GM10266 (cell line): Measurements from ENCODE around the gene CCDC73.
"Not testable (repeated sequence)": the region's sequence is repeated elsewhere in the genome, so short reads cannot be mapped to it uniquely, and the experiment has no call there.

Source experiments
- DNase-seq: peaks from one replicate; pipeline ENCODE4 v3.0.0; 2012; ENCODE audit errors: extremely low spot score
- TF ChIP-seq, protein P1 (sequence below): IDR thresholded peaks from 2 replicates; pipeline ENCODE4 v1.5.1; 2012; ENCODE audit warnings: mild to moderate bottlenecking, low read depth; ENCODE audit not compliant: control insufficient read depth, insufficient read depth; ENCODE audit errors: missing control alignments

The CCDC73 gene

GRCh38 chr11:32779136-32779535 is 15.3 kb downstream of the CCDC73 start:
- TF ChIP-seq, protein P1, sequence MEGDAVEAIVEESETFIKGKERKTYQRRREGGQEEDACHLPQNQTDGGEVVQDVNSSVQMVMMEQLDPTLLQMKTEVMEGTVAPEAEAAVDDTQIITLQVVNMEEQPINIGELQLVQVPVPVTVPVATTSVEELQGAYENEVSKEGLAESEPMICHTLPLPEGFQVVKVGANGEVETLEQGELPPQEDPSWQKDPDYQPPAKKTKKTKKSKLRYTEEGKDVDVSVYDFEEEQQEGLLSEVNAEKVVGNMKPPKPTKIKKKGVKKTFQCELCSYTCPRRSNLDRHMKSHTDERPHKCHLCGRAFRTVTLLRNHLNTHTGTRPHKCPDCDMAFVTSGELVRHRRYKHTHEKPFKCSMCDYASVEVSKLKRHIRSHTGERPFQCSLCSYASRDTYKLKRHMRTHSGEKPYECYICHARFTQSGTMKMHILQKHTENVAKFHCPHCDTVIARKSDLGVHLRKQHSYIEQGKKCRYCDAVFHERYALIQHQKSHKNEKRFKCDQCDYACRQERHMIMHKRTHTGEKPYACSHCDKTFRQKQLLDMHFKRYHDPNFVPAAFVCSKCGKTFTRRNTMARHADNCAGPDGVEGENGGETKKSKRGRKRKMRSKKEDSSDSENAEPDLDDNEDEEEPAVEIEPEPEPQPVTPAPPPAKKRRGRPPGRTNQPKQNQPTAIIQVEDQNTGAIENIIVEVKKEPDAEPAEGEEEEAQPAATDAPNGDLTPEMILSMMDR = no peak
- DNase-seq = no peak

GRCh38 chr11:32775908-32776307 is 18.6 kb downstream of the CCDC73 start:
- TF ChIP-seq, protein P1 = no peak
- DNase-seq = peak; percentile 40

GRCh38 chr11:32774081-32774480 is 20.4 kb downstream of the CCDC73 start:
- TF ChIP-seq, protein P1 = no peak
- DNase-seq = no peak

DNA sequence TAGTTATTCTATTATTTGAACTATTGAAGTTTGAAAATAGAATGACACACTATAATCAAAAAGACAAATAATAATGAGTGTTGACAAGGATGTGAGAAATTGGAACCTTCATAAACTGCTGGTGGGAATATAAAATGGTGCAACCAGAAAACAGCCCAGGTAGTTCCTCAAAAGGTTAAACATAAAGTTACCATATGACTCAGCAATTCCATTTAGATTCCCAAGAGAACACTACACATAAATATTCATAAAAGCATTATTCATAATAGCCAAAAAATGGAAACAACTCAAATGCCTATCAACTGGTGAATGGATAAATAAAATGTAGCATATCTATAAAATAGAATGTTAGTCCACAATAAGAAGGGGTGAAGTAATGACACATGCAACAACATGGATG is 21.7 kb downstream of the CCDC73 start:
- TF ChIP-seq, protein P1 = no peak
- DNase-seq = no peak

DNA sequence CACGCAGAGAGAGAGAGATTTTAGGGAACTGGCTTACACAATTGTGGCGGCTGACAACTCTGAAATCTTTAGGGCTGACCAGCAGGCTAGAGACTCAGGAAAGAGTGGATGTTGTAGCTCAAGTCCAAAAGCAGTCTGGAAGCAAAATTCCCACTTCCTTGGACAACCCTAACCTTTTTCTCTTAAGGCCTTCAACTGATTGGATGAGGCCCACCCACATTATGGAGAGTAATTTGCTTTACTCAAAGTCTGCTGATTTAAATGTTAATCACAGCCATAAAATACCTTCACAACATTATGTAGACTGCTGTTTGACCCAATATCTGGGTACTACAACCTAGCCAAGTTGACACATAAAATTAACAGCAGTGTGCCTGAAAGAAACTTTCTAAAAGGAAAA is 32.7 kb downstream of the CCDC73 start:
- not testable (repeated sequence) for DNase-seq

DNA sequence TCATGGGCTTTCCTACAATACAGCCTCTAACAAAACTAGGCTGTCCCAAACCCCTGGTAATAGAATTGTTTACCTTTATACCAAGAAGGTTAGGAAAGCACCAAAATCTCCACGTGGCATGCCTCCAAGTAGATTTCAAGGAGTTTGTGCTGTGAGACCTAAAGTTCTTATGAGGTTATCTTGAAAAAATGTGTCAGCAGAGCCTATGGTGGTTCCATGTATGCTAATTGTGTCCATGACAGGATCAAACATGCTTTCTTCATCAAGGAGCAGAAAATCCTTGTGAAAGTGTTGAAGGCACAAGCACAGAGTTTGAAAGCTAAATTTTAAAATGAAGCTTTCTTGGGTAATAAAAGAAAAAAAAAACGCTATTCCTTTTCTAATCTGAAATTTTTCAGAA is 36.2 kb downstream of the CCDC73 start:
- DNase-seq = no peak
- TF ChIP-seq, protein P1 = no peak

DNA sequence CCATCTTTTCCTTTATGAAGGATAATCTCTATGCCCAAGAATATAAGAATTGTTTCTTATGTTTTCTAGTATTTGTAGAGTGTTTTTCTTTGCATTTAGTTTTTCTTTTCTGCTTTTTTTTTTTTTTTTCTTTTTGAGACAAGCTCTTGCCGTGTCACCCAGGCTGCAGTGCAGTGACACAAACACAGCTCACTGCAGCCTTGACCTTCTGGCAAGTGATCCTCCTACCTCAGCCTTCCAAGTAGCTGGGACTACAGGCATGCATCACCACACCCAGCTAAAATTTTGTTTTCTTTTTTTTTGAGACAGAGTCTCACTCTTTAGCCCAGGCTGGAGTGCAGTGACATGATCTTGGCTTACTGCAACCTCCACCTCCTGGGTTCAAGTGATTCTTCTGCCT is 41.3 kb downstream of the CCDC73 start:
- not testable (repeated sequence) for DNase-seq

GRCh38 chr11:32752001-32752400 is 42.5 kb downstream of the CCDC73 start:
- TF ChIP-seq, protein P1 = no peak
- DNase-seq = no peak
